Hepatocyte (in vitro differentiated cells): ENCODE data around the gene TRRAP. TPM values are rescaled to one million over a fixed set of nuclear protein-coding genes. Genes with fewer than 3 reads are reported as not detected.

Experiments used
- DNase-seq: peaks from one replicate; pipeline ENCODE4 v3.0.0-alpha.2; 2016; ENCODE audit warnings: low spot score
- H2AFZ ChIP-seq: fragments of 200-600 bp; sonication (generic); 2 replicates; pipeline ENCODE4 v1.6.0; 2016; ENCODE audit warnings: antibody characterized with exemption, mild to moderate bottlenecking
- H3K27ac ChIP-seq: fragments of 200-600 bp; sonication (generic); 2 replicates; pipeline ENCODE4 v1.5.1; 2016; ENCODE audit warnings: mild to moderate bottlenecking
- H3K27me3 ChIP-seq: fragments of 200-600 bp; sonication (generic); 2 replicates; pipeline ENCODE4 v1.6.1; 2016
- H3K36me3 ChIP-seq: fragments of 200-600 bp; sonication (generic); replicated peaks from 2 replicates; pipeline ENCODE4 v1.5.1; 2016; ENCODE audit warnings: low read depth; ENCODE audit not compliant: insufficient read depth
- H3K4me1 ChIP-seq: fragments of 200-600 bp; sonication (generic); 2 replicates; pipeline ENCODE4 v1.5.1; 2016; ENCODE audit warnings: mild to moderate bottlenecking, moderate library complexity; ENCODE audit not compliant: insufficient read depth
- H3K4me2 ChIP-seq: fragments of 200-600 bp; sonication (generic); 2 replicates; pipeline ENCODE4 v1.6.0; 2016
- H3K4me3 ChIP-seq: fragments of 200-600 bp; sonication (generic); 2 replicates; pipeline ENCODE4 v1.5.1; 2016; ENCODE audit warnings: mild to moderate bottlenecking
- H3K79me2 ChIP-seq: fragments of 200-600 bp; sonication (generic); 2 replicates; pipeline ENCODE4 v1.6.0; 2017; ENCODE audit warnings: mild to moderate bottlenecking
- H3K9me2 ChIP-seq: fragments of 200-600 bp; sonication (generic); replicated peaks from 2 replicates; pipeline ENCODE4 v1.6.0; 2017; ENCODE audit warnings: mild to moderate bottlenecking; ENCODE audit not compliant: insufficient read depth
- H3K9me3 ChIP-seq: fragments of 200-600 bp; sonication (generic); 2 replicates; pipeline ENCODE4 v1.5.1; 2016; ENCODE audit warnings: low read depth, mild to moderate bottlenecking
- H4K20me1 ChIP-seq: fragments of 200-600 bp; sonication (generic); 2 replicates; pipeline ENCODE4 v1.6.0; 2016; ENCODE audit warnings: mild to moderate bottlenecking; ENCODE audit not compliant: insufficient read depth, poor library complexity, severe bottlenecking
- CTCF ChIP-seq: fragments of 200-600 bp; sonication (generic); IDR thresholded peaks from 2 replicates; pipeline ENCODE4 v1.5.1; 2016; ENCODE audit warnings: antibody characterized with exemption, mild to moderate bottlenecking; ENCODE audit not compliant: poor library complexity
- EZH2 ChIP-seq: fragments of 200-600 bp; sonication (generic); IDR thresholded peaks from 2 replicates; pipeline ENCODE4 v1.6.1; 2016; ENCODE audit warnings: antibody characterized with exemption, mild to moderate bottlenecking, borderline replicate concordance
- EZH2phosphoT487 ChIP-seq: fragments of 200-600 bp; sonication (generic); IDR thresholded peaks from one replicate; pipeline ENCODE4 v1.6.1; 2018; ENCODE audit warnings: antibody characterized with exemption, mild to moderate bottlenecking, low read depth, moderate library complexity; ENCODE audit not compliant: unreplicated experiment, severe bottlenecking
- WGBS: methylation state at CpG from one replicate; pipeline ENCODE4 v1.1.6; 2016; ENCODE audit warnings: low lambda C conversion rate; ENCODE audit errors: missing lambda C conversion rate; 5-methylcytosine and 5-hydroxymethylcytosine counted together
- polyA plus RNA-seq: library from polyadenylated mRNA; unstranded; fragments of >200 nt; fragmentation: Nextera tagmentation; extraction: Ambion mirVana; gene quantifications from 2 replicates; pipeline ENCODE4 v1.2.1, GENCODE V29; 2016
- total RNA-seq: library from RNA; depleted of rRNA; stranded (reverse); fragments of >200 nt; gene quantifications from 2 replicates; pipeline ENCODE4 v1.2.3, GENCODE V29; 2014

The TRRAP gene
- total and polyA plus RNA-seq, 2 experiments from 2014 or later = 6.1 to 25.1 TPM

- Histone ChIP-seq H3K9me2 (no peaks in the 10 kb centered on the region), H3K9me3 (no peaks in the 10 kb centered on the region), H3K27me3 (no peaks in the 10 kb centered on the region), H2AFZ (no peak overlapping the region), H3K27ac (no peak overlapping the region), H3K36me3 (peaks cover 4% of the 10 kb centered on the region), H3K4me3 (no peak overlapping the region), H3K4me2 (no peak overlapping the region), H3K4me1 (no peaks in the 10 kb centered on the region), H3K79me2 (no peaks in the 10 kb centered on the region), H4K20me1 (no peaks in the 10 kb centered on the region)
- 97% methylated on average over 23 of the region's 23 CpGs for WGBS
- DNase-seq = no peak
- TF ChIP-seq EZH2 = no peak
- no peak for TF ChIP-seq EZH2phosphoT487
- TF ChIP-seq CTCF = no peak
Measured at GRCh38 chr7:98981701-98982100, 103.4 kb downstream of the TRRAP start.

- no peak for DNase-seq
- WGBS = 93% methylated on average over 8 of the region's 8 CpGs
- Histone ChIP-seq H4K20me1 (no peaks in the 10 kb centered on the region), H3K4me1 (no peaks in the 10 kb centered on the region), H3K4me2 (no peak overlapping the region), H3K27ac (no peak overlapping the region), H3K9me3 (no peaks in the 10 kb centered on the region), H2AFZ (no peak overlapping the region), H3K4me3 (no peak overlapping the region), H3K36me3 (peaks cover 4% of the 10 kb centered on the region), H3K79me2 (no peaks in the 10 kb centered on the region), H3K27me3 (no peaks in the 10 kb centered on the region), H3K9me2 (no peaks in the 10 kb centered on the region)
- TF ChIP-seq CTCF (no peak), EZH2phosphoT487 (no peak), EZH2 (no peak)
Measured at GRCh38 chr7:98982686-98983085, 104.4 kb downstream of the TRRAP start.

- no peak overlapping the region for H3K4me3 ChIP-seq
- H3K36me3 ChIP-seq = peaks cover 4% of the 10 kb centered on the region
Measured at GRCh38 chr7:98984126-98984525, 105.8 kb downstream of the TRRAP start.

More at GRCh38 chr7:98984126-98984525, 105.8 kb downstream of the TRRAP start:
- no peaks in the 10 kb centered on the region for H3K27me3 ChIP-seq
- no peaks in the 10 kb centered on the region for H3K9me2 ChIP-seq
- WGBS = 98% methylated on average over 11 of the region's 11 CpGs
- H3K9me3 ChIP-seq = no peaks in the 10 kb centered on the region
- no peaks in the 10 kb centered on the region for H3K79me2 ChIP-seq
- no peak overlapping the region for H2AFZ ChIP-seq
- DNase-seq = no peak
- H4K20me1 ChIP-seq = no peaks in the 10 kb centered on the region
- no peaks in the 10 kb centered on the region for H3K4me1 ChIP-seq
- no peak overlapping the region for H3K27ac ChIP-seq
- no peak overlapping the region for H3K4me2 ChIP-seq
- TF ChIP-seq CTCF (no peak), EZH2 (no peak), EZH2phosphoT487 (no peak)
